Small intestine (tissue), 7 donors: ENCODE measurements around the gene PTPN4. TPM values are rescaled to one million over a fixed set of nuclear protein-coding genes. Genes with fewer than 3 reads are reported as not detected.

Experiments used
- DNase-seq, 2 donors: peaks; one replicate each; pipeline versions ENCODE4 v3.0.0 to v3.0.0-alpha.2; 2013
- FAIRE-seq: peaks from 2 replicates; lab custom pipeline; 2012; peaks lifted over from hg19 to GRCh38; lab: Jason Lieb, UNC
- H3K27ac ChIP-seq, 3 donors: one replicate each; pipeline ENCODE4 v1.5.1; 2013; ENCODE audit warnings: low read length in 2 of 3, mild to moderate bottlenecking in 2 of 3, control low read depth in 1 of 3, inconsistent platforms in 1 of 3, low read depth in 1 of 3, moderate library complexity in 1 of 3
- H3K27me3 ChIP-seq, 3 donors: one replicate each; pipeline ENCODE4 v1.6.1; 2013; ENCODE audit warnings: low read length in 3 of 3, inconsistent platforms in 1 of 3; ENCODE audit not compliant: control insufficient read depth in 3 of 3, insufficient read depth in 3 of 3
- H3K36me3 ChIP-seq, 3 donors: one replicate each; pipeline ENCODE4 v1.6.1; 2013; ENCODE audit warnings: low read length in 3 of 3, inconsistent platforms in 1 of 3, low read depth in 1 of 3, mild to moderate bottlenecking in 1 of 3, moderate library complexity in 1 of 3; ENCODE audit not compliant: control insufficient read depth in 3 of 3, insufficient read depth in 2 of 3
- H3K4me1 ChIP-seq, 3 donors: one replicate each; pipeline ENCODE4 v1.6.1; 2013; ENCODE audit warnings: low read length in 2 of 3, inconsistent platforms in 1 of 3, low read depth in 1 of 3, mild to moderate bottlenecking in 1 of 3, moderate library complexity in 1 of 3; ENCODE audit not compliant: control insufficient read depth in 3 of 3, insufficient read depth in 2 of 3
- H3K4me3 ChIP-seq, 3 donors: one replicate each; pipeline ENCODE4 v1.5.1; 2013; ENCODE audit warnings: low read length in 3 of 3, control low read depth in 1 of 3, inconsistent platforms in 1 of 3, low read depth in 1 of 3, mild to moderate bottlenecking in 1 of 3, moderate library complexity in 1 of 3
- H3K9me3 ChIP-seq, 2 donors: one replicate each; pipeline ENCODE4 v1.6.1; 2013; ENCODE audit warnings: low read depth in 1 of 2, low read length in 1 of 2; ENCODE audit not compliant: control insufficient read depth in 2 of 2, insufficient read depth in 1 of 2
- WGBS, 3 donors: extraction: QIAGEN DNeasy Blood & Tissue Kit; methylation state at CpG; one replicate each; pipeline ENCODE4 v1.1.7; 2013; 5-methylcytosine and 5-hydroxymethylcytosine counted together
- polyA plus RNA-seq, 4 donors: library from polyadenylated mRNA; stranded (reverse) in 3 of 4; unstranded in 1 of 4; fragments of 200-250 nt in 3 of 4; fragments of 120-200 nt in 1 of 4; gene quantifications; one replicate each; pipeline versions ENCODE4 v1.2.1 to v1.2.3, GENCODE V29; 2013
- donor health status: healthy with polysubstance abuse.
- donor health status: control.
- donor health status: control.
- donor health status: Bipolar disorder and iron deficiency.
- donor health status: healthy.

Gene PTPN4
- polyA plus RNA-seq, 4 donors = 1.9 to 13.4 (median 6.0) TPM

GRCh38 chr2:119782308-119783027, 22.7 kb downstream of the PTPN4 start:
- WGBS, 3 donors = 87 to 93% (median 90%) methylated on average over 9 of the region's 9 CpGs
- no peaks in the 10 kb centered on the region for H3K27me3 ChIP-seq
- H3K36me3 ChIP-seq = no peaks in the 10 kb centered on the region
- no peaks in the 10 kb centered on the region for H3K4me1 ChIP-seq
- no peak for FAIRE-seq
- H3K9me3 ChIP-seq = no peaks in the 10 kb centered on the region
- no peak for DNase-seq
- no peak overlapping the region for H3K27ac ChIP-seq
- H3K4me3 ChIP-seq = no peak overlapping the region

GRCh38 chr2:119784876-119785275, 25.2 kb downstream of the PTPN4 start:
- Histone ChIP-seq H3K4me1 (no peaks in the 10 kb centered on the region), H3K4me3 (no peak overlapping the region), H3K27me3 (no peaks in the 10 kb centered on the region), H3K36me3 (no peaks in the 10 kb centered on the region), H3K27ac (no peak overlapping the region), H3K9me3 (peaks cover 0 to 2% of the 10 kb centered on the region in 2 donors)
- no peak for FAIRE-seq
- WGBS, 3 donors = 78 to 97% (median 86%) methylated on average over 5 of the region's 5 CpGs
- no peak for DNase-seq

- Histone ChIP-seq H3K27me3 (no peaks in the 10 kb centered on the region), H3K4me1 (no peaks in the 10 kb centered on the region), H3K27ac (no peak overlapping the region), H3K4me3 (no peak overlapping the region), H3K9me3 (peaks cover 0 to 5% of the 10 kb centered on the region in 2 donors), H3K36me3 (no peaks in the 10 kb centered on the region)
- FAIRE-seq (no peak), DNase-seq (no peak)
- WGBS, 3 donors = 100% methylated on average over 1 of the region's 1 CpG
These were observed 26.6 kb downstream of the PTPN4 start for GRCh38 chr2:119786295-119786694.

GRCh38 chr2:119788752-119789151, 29.0 kb downstream of the PTPN4 start:
- Histone ChIP-seq H3K36me3 (peaks cover 0 to 4% (median 0%) of the 10 kb centered on the region in 3 donors), H3K27me3 (no peaks in the 10 kb centered on the region)
- FAIRE-seq = no peak

GRCh38 chr2:119790466-119790865, 30.7 kb downstream of the PTPN4 start:
- FAIRE-seq = no peak
- Histone ChIP-seq H3K27me3 (no peaks in the 10 kb centered on the region), H3K36me3 (peaks cover 0 to 19% (median 2%) of the 10 kb centered on the region in 3 donors), H3K4me1 (no peaks in the 10 kb centered on the region), H3K4me3 (no peak overlapping the region), H3K27ac (no peak overlapping the region), H3K9me3 (peaks cover 0 to 33% of the 10 kb centered on the region in 2 donors)
- no peak for DNase-seq

More at GRCh38 chr2:119788752-119789151, 29.0 kb downstream of the PTPN4 start:
- Histone ChIP-seq H3K27ac (no peak overlapping the region), H3K9me3 (peaks cover 0 to 15% of the 10 kb centered on the region in 2 donors), H3K4me1 (no peaks in the 10 kb centered on the region), H3K4me3 (no peak overlapping the region)
- DNase-seq = no peak
- 79 to 97% (median 96%) methylated on average over 1 of the region's 1 CpG for WGBS, 3 donors

GRCh38 chr2:119792907-119793312, 33.2 kb downstream of the PTPN4 start:
- Histone ChIP-seq H3K27me3 (no peaks in the 10 kb centered on the region), H3K36me3 (peaks cover 0 to 23% (median 2%) of the 10 kb centered on the region in 3 donors), H3K27ac (no peak overlapping the region), H3K4me3 (no peak overlapping the region), H3K9me3 (peaks cover 0 to 37% of the 10 kb centered on the region in 2 donors), H3K4me1 (no peaks in the 10 kb centered on the region)
- FAIRE-seq (no peak), DNase-seq (no peak)
- WGBS, 3 donors = 78 to 89% (median 84%) methylated on average over 8 of the region's 8 CpGs

- WGBS, 3 donors = 93 to 98% (median 94%) methylated on average over 9 of the region's 9 CpGs
- H3K27ac ChIP-seq = no peak overlapping the region
- FAIRE-seq = no peak
These were observed 34.5 kb downstream of the PTPN4 start for GRCh38 chr2:119794237-119794636.

GRCh38 chr2:119795309-119796303, 35.9 kb downstream of the PTPN4 start:
- DNase-seq (no peak), FAIRE-seq (no peak)
- Histone ChIP-seq H3K36me3 (peaks cover 0 to 23% (median 2%) of the 10 kb centered on the region in 3 donors), H3K27ac (no peak overlapping the region), H3K9me3 (peaks cover 0 to 35% of the 10 kb centered on the region in 2 donors), H3K4me1 (no peaks in the 10 kb centered on the region), H3K4me3 (no peak overlapping the region), H3K27me3 (no peaks in the 10 kb centered on the region)
- 96 to 97% (median 96%) methylated on average over 22 of the region's 22 CpGs for WGBS, 3 donors

More at GRCh38 chr2:119794237-119794636, 34.5 kb downstream of the PTPN4 start:
- peaks cover 0 to 37% of the 10 kb centered on the region in 2 donors for H3K9me3 ChIP-seq
- H3K4me3 ChIP-seq = no peak overlapping the region
- H3K36me3 ChIP-seq = peaks cover 0 to 23% (median 2%) of the 10 kb centered on the region in 3 donors
- H3K27me3 ChIP-seq = no peaks in the 10 kb centered on the region
- no peaks in the 10 kb centered on the region for H3K4me1 ChIP-seq
- no peak for DNase-seq
